ENCODE data around the gene GPX7.

The GPX7 gene

GRCh38 chr1:52631759-52632331 lies 29.7 kb downstream of the GPX7 start:
- DNase-seq: no peak

GRCh38 chr1:52632732-52633290 lies 30.6 kb downstream of the GPX7 start, which contains the start of gene SHISAL2A:
Gene SHISAL2A (plus strand): TSS chr1:52633168. CDS start chr1:52633494, 326 bp downstream.
- peak; percentile 46 to 67 (median 59) for DNase-seq

GRCh38 chr1:52633291-52633754 lies 31.2 kb downstream of the GPX7 start:
- peak in 4 of 5 donors; percentile 18 to 32 (median 20) for DNase-seq

GRCh38 chr1:52634111-52634510 lies 31.9 kb downstream of the GPX7 start:
- DNase-seq: peak in 1 of 5 donors; percentile 29

- DNase-seq: peak in 1 of 5 donors; percentile 40
Measured at GRCh38 chr1:52635321-52636089, 33.3 kb downstream of the GPX7 start.

- DNase-seq: peak; percentile 37 to 92 (median 60)
Measured at GRCh38 chr1:52636721-52637695, 34.8 kb downstream of the GPX7 start.

GRCh38 chr1:52637946-52638345 lies 35.8 kb downstream of the GPX7 start:
- DNase-seq: no peak

- no peak for DNase-seq
Measured at GRCh38 chr1:52640697-52641096, 38.5 kb downstream of the GPX7 start.

- DNase-seq: no peak
Measured at GRCh38 chr1:52641307-52641706, 39.1 kb downstream of the GPX7 start.

- no peak for DNase-seq
Measured at GRCh38 chr1:52645261-52645660, 43.1 kb downstream of the GPX7 start.

- DNase-seq: no peak
Measured at GRCh38 chr1:52651904-52652303, 49.7 kb downstream of the GPX7 start.

- DNase-seq: no peak
Measured at GRCh38 chr1:52653207-52653849, 51.2 kb downstream of the GPX7 start.

- no peak for DNase-seq
Measured at GRCh38 chr1:52654063-52654462, 51.9 kb downstream of the GPX7 start.

GRCh38 chr1:52657702-52658101 lies 55.5 kb downstream of the GPX7 start:
- no peak for DNase-seq

All from T-helper 1 cell (primary cell).